K562 (cell line): Measurements from ENCODE around the gene TMEM163. TPM values are rescaled to one million over a fixed set of nuclear protein-coding genes. Genes with fewer than 3 reads are reported as not detected.

ENCODE experiments used
- ATAC-seq: fragments of 200-7000 bp; cut with Tn5 transposase; 3 replicates; pipeline ENCODE4 v1.9.1; 2020; ENCODE audit warnings: moderate library complexity
- BruUV-seq: library from RNA; stranded (reverse); fragments of 400-500 nt; replicated peaks from 2 replicates; lab custom pipeline; 2021; lab: Mats Ljungman, UMichigan
- CTCF ChIA-PET: fragments of 300-600 bp; formaldehyde crosslinking; extraction: SDS; loops from one replicate; lab custom pipeline; 2021; ENCODE audit warnings: low intra/inter-chr PET ratio; lab: Yijun Ruan, JAX
- POLR2A ChIA-PET: fragments of 300-600, 350-650 bp; sonication (Branson Sonifier 250); formaldehyde crosslinking; extraction: SDS; loops from one replicate; lab custom pipeline; 2021; ENCODE audit warnings: antibody characterized with exemption, inconsistent platforms; lab: Yijun Ruan, JAX
- DNase-seq, 4 experiments: peaks; one replicate each; pipeline versions ENCODE4 v3.0.0 to v3.0.0-alpha.2; 2011 to 2018; ENCODE audit warnings: low spot score in 3 of 4, mixed read lengths in 3 of 4; ENCODE audit errors: extremely low read depth in 1 of 4
- FAIRE-seq: peaks from 2 replicates; lab custom pipeline; 2011; peaks lifted over from hg19 to GRCh38; lab: Jason Lieb, UNC
- H2AFZ ChIP-seq: 2 replicates; pipeline ENCODE4 v1.6.0; 2011; ENCODE audit warnings: low read depth, low read length, control low read depth, inconsistent platforms
- H3K27ac ChIP-seq: fragments of 200-600 bp; 3 replicates; pipeline ENCODE4 v1.8.0; 2011; ENCODE audit warnings: low read depth, mild to moderate bottlenecking, control low read depth, inconsistent platforms, low read length, moderate library complexity, mixed read lengths; ENCODE audit errors: extremely low read depth
- H3K27me3 ChIP-seq, 2 experiments: fragments of 300-600 bp in 1 of 2; 2 replicates in 1 of 2; 3 replicates in 1 of 2; pipeline versions ENCODE4 v1.6.0 to v1.8.0; 2011; ENCODE audit warnings: inconsistent platforms in 2 of 2, low read length in 2 of 2, mild to moderate bottlenecking in 1 of 2, mixed read lengths in 1 of 2, moderate library complexity in 1 of 2; ENCODE audit not compliant: control insufficient read depth in 2 of 2, insufficient read depth in 2 of 2
- H3K36me3 ChIP-seq: fragments of 300-600 bp; 3 replicates; pipeline ENCODE4 v1.8.0; 2011; ENCODE audit warnings: mild to moderate bottlenecking, low read length, inconsistent platforms; ENCODE audit not compliant: control insufficient read depth, insufficient read depth
- H3K4me1 ChIP-seq, 2 experiments: fragments of 200-600 bp in 1 of 2; replicated peaks in 1 of 2; 2 replicates in 1 of 2; 3 replicates in 1 of 2; pipeline versions ENCODE4 v1.5.1 to v1.8.0; 2011; ENCODE audit warnings: inconsistent platforms in 2 of 2, low read length in 2 of 2, mild to moderate bottlenecking in 1 of 2, mixed read lengths in 1 of 2, moderate library complexity in 1 of 2; ENCODE audit not compliant: control insufficient read depth in 2 of 2, insufficient read depth in 2 of 2
- H3K4me2 ChIP-seq: 2 replicates; pipeline ENCODE4 v1.6.1; 2011; ENCODE audit warnings: low read length, control low read depth, inconsistent platforms, mixed read lengths; ENCODE audit not compliant: insufficient read depth
- H3K4me3 ChIP-seq: fragments of 200-600 bp; sonication (generic), shearing (Covaris generic); 2 replicates; pipeline ENCODE4 v1.5.1; 2016; ENCODE audit warnings: control low read depth, inconsistent platforms
- H3K79me2 ChIP-seq: fragments of 200-600 bp; 3 replicates; pipeline ENCODE4 v1.8.0; 2011; ENCODE audit warnings: low read length, inconsistent platforms; ENCODE audit not compliant: control insufficient read depth, insufficient read depth
- H3K9ac ChIP-seq, 2 experiments: 2 replicates each; pipeline versions ENCODE4 v1.6.0 to v1.6.1; 2011; ENCODE audit warnings: low read depth in 2 of 2, low read length in 2 of 2, control low read depth in 1 of 2, inconsistent platforms in 1 of 2, mild to moderate bottlenecking in 1 of 2, mixed read lengths in 1 of 2; ENCODE audit not compliant: insufficient read depth in 1 of 2
- H3K9me1 ChIP-seq: one replicate; pipeline ENCODE4 v1.6.0; 2011; ENCODE audit warnings: inconsistent platforms, mild to moderate bottlenecking, low read length, moderate library complexity; ENCODE audit not compliant: control insufficient read depth, insufficient read depth
- H3K9me3 ChIP-seq: replicated peaks from 2 replicates; pipeline ENCODE4 v1.5.1; 2011; ENCODE audit warnings: low read depth, low read length, inconsistent platforms; ENCODE audit not compliant: control insufficient read depth, insufficient read depth
- H4K20me1 ChIP-seq: replicated peaks from 2 replicates; pipeline ENCODE4 v1.6.1; 2011; ENCODE audit warnings: low read length, inconsistent platforms, mixed read lengths; ENCODE audit not compliant: control insufficient read depth, insufficient read depth
- FUS ChIP-seq: fragments of 200-400 bp; formaldehyde crosslinking; optimal IDR thresholded peaks from 2 replicates; pipeline ENCODE3; 2017; ENCODE audit warnings: low read depth, low read length
- GTF2E2 ChIP-seq: fragments of 200-800 bp; sonication (Bioruptor generic); IDR thresholded peaks from 2 replicates; pipeline ENCODE4 v1.6.1; 2016; ENCODE audit warnings: missing genetic modification characterization, missing compliant biosample characterization
- HDGF ChIP-seq: fragments of 450-650 bp; IDR thresholded peaks from 2 replicates; pipeline ENCODE4 v1.6.1; 2016
- HNRNPL ChIP-seq: fragments of 200-400 bp; formaldehyde crosslinking; IDR thresholded peaks from 2 replicates; pipeline ENCODE4 v1.6.1; 2017; ENCODE audit warnings: low read depth, mild to moderate bottlenecking, low read length
- NUFIP1 ChIP-seq: fragments of 450-650 bp; IDR thresholded peaks from 2 replicates; pipeline ENCODE4 v1.6.1; 2018; ENCODE audit not compliant: partially characterized antibody
- SNRNP70 ChIP-seq: fragments of 200-400 bp; formaldehyde crosslinking; optimal IDR thresholded peaks from 2 replicates; pipeline ENCODE3; 2017; ENCODE audit warnings: low read depth, low read length
- TCF7 ChIP-seq: sonication (generic); IDR thresholded peaks from 2 replicates; pipeline ENCODE4 v1.6.1; 2016; ENCODE audit warnings: antibody characterized with exemption, borderline replicate concordance
- XRCC3 ChIP-seq: fragments of 450-650 bp; IDR thresholded peaks from 2 replicates; pipeline ENCODE4 v1.6.1; 2017; ENCODE audit warnings: mild to moderate bottlenecking, moderate library complexity
- ZNF12 ChIP-seq: sonication (generic); formaldehyde crosslinking; IDR thresholded peaks from 2 replicates; pipeline ENCODE4 v1.4.0; 2020; ENCODE audit warnings: mild to moderate bottlenecking, missing genetic modification reagents
- ZNF23 ChIP-seq: fragments of 250-450 bp; sonication (Bioruptor Pico); IDR thresholded peaks from 2 replicates; pipeline ENCODE4 v1.4.0; 2020; ENCODE audit warnings: mild to moderate bottlenecking
- ZNF324 ChIP-seq: fragments of 250-450 bp; sonication (Bioruptor Pico); IDR thresholded peaks from 2 replicates; pipeline ENCODE4 v1.4.0; 2020; ENCODE audit warnings: mild to moderate bottlenecking
- ZNF507 ChIP-seq: conservative IDR thresholded peaks from 2 replicates; pipeline ENCODE4 v1.6.1; 2017; ENCODE audit warnings: missing genetic modification characterization, missing compliant biosample characterization
- WGBS: fragments of 100-300 bp; shearing (Covaris generic); methylation state at CpG from one replicate; pipeline ENCODE4 v1.1.6; 2016; ENCODE audit warnings: low coverage, mixed read lengths; ENCODE audit not compliant: insufficient coverage; ENCODE audit errors: missing lambda C conversion rate; 5-methylcytosine and 5-hydroxymethylcytosine counted together
- in situ Hi-C: fragments of 300-500 bp; cut with MboI; formaldehyde crosslinking; loops from 4 replicates; pipeline ENCODE4 v1.15.0; 2018; ENCODE audit warnings: inconsistent platforms, mixed read lengths
- intact Hi-C: fragments of 100-400 bp; cut with micrococcal nuclease; formaldehyde crosslinking; loops from 2 replicates; pipeline ENCODE4 v1.14.2; 2022
- polyA plus RNA-seq, 8 experiments: library from polyadenylated mRNA; depleted of rRNA in 4 of 8; stranded (reverse) in 5 of 8; unstranded in 3 of 8; fragments of >200 nt; fragmentation: Nextera tagmentation in 2 of 8; fragmentation: Illumina TruSeq in 1 of 8; extraction: Ambion mirVana in 2 of 8; extraction: Trizol in 1 of 8; gene quantifications; 2 replicates each; pipeline versions ENCODE4 v1.2.1 to v1.2.3, GENCODE V29; 2011 to 2014; ENCODE audit warnings: inconsistent platforms in 1 of 8, missing spikeins in 1 of 8
- total RNA-seq, 7 experiments: library from RNA; depleted of rRNA in 6 of 7; stranded (reverse); fragments of >200 nt in 6 of 7; fragmentation: Illumina TruSeq in 2 of 7; extraction: Trizol in 2 of 7; gene quantifications; 2 replicates each; pipeline versions ENCODE4 v1.2.1 to v1.2.3, GENCODE V29; 2011 to 2021; ENCODE audit warnings: low replicate concordance in 1 of 7
- TF ChIP-seq, protein P1 (sequence below), 3 experiments: fragments of 200-800 bp in 1 of 3; fragments of 250-450 bp in 1 of 3; fragments of 450-650 bp in 1 of 3; sonication (Bioruptor Pico) in 1 of 3; sonication (Bioruptor generic) in 1 of 3; formaldehyde crosslinking in 1 of 3; IDR thresholded peaks; 2 replicates each; pipeline versions ENCODE4 v1.6.1 to v1.8.0; 2016 to 2022; ENCODE audit warnings: mild to moderate bottlenecking in 2 of 3, missing genetic modification characterization in 2 of 3, missing compliant biosample characterization in 1 of 3, moderate library complexity in 1 of 3
- TF ChIP-seq, protein P2 (sequence below): fragments of 450-650 bp; IDR thresholded peaks from 2 replicates; pipeline ENCODE4 v1.6.1; 2014; ENCODE audit warnings: low read depth, mild to moderate bottlenecking, moderate library complexity, borderline replicate concordance

TMEM163 gene
- total and polyA plus RNA-seq, 9 of the 15 experiments (the other 6 are each of a cell fraction or from before 2014, with no cell fraction given), result 0.04 to 0.68 (median 0.16) TPM; not detected in 3

DNA sequence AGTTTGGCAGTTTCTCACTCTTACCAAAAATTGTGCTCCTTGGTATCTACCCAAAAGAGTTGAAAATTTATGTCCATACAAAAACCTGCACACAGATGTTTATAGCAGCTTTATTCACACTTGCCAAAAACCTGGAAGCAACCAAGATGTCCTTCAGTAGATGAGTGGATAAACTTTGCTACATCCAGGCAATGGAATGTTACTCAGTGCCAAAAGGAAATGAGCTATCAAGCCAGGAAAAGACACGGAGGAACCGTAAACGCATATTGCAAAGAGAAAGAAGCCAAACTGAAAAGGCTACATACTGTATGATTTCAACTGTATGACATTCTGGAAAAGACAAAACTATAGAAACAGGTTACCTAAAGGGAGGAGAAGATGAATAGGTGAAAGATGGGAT is 36.1 kb downstream of the TMEM163 start:
- Histone ChIP-seq H4K20me1 (no peaks in the 10 kb centered on the region), H3K9me1 (no peaks in the 10 kb centered on the region), H3K9ac (no peak overlapping the region), H3K27ac (no peak overlapping the region), H3K4me2 (no peak overlapping the region), H3K36me3 (no peaks in the 10 kb centered on the region), H3K4me1 (peaks cover 0 to 11% of the 10 kb centered on the region in 2 experiments; a peak in 3 of 5 replicates), H3K27me3 (peaks cover 0 to 22% of the 10 kb centered on the region in 2 experiments; a peak in 3 of 5 replicates), H3K4me3 (no peak overlapping the region), H3K79me2 (no peaks in the 10 kb centered on the region), H3K9me3 (no peaks in the 10 kb centered on the region), H2AFZ (no peak overlapping the region)
- ChIA-PET CTCF (no interaction called here), POLR2A (interaction anchor here (0.6 kb wide), 1 partner anchor 321 kb away, joined by 4 read pairs; no protein-coding TSS in a partner anchor)
- intact Hi-C loops, result no loop called here
- DNase-seq (no peak), ATAC-seq (no peak), FAIRE-seq (no peak)
- BruUV-seq, result no TSS peak
- in situ Hi-C loops, result no loop called here
- TF ChIP-seq, protein P1, sequence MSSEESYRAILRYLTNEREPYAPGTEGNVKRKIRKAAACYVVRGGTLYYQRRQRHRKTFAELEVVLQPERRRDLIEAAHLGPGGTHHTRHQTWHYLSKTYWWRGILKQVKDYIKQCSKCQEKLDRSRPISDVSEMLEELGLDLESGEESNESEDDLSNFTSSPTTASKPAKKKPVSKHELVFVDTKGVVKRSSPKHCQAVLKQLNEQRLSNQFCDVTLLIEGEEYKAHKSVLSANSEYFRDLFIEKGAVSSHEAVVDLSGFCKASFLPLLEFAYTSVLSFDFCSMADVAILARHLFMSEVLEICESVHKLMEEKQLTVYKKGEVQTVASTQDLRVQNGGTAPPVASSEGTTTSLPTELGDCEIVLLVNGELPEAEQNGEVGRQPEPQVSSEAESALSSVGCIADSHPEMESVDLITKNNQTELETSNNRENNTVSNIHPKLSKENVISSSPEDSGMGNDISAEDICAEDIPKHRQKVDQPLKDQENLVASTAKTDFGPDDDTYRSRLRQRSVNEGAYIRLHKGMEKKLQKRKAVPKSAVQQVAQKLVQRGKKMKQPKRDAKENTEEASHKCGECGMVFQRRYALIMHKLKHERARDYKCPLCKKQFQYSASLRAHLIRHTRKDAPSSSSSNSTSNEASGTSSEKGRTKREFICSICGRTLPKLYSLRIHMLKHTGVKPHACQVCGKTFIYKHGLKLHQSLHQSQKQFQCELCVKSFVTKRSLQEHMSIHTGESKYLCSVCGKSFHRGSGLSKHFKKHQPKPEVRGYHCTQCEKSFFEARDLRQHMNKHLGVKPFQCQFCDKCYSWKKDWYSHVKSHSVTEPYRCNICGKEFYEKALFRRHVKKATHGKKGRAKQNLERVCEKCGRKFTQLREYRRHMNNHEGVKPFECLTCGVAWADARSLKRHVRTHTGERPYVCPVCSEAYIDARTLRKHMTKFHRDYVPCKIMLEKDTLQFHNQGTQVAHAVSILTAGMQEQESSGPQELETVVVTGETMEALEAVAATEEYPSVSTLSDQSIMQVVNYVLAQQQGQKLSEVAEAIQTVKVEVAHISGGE (CRISPR knock-in tag; IDR thresholded peaks at IDR 0.05), result no peak
- no peak for TF ChIP-seq TCF7
- TF ChIP-seq NUFIP1, result no peak
- no peak for TF ChIP-seq FUS
- TF ChIP-seq ZNF507, result no peak
- no peak for TF ChIP-seq XRCC3
- TF ChIP-seq HDGF, result no peak
- no peak for TF ChIP-seq ZNF23 (CRISPR knock-in tag)
- no peak for TF ChIP-seq SNRNP70
- no peak for TF ChIP-seq ZNF12 (CRISPR knock-in tag)
- TF ChIP-seq HNRNPL, result no peak
- no peak for TF ChIP-seq GTF2E2 (tag)
- no peak for TF ChIP-seq ZNF324 (CRISPR knock-in tag)
- TF ChIP-seq, protein P2, sequence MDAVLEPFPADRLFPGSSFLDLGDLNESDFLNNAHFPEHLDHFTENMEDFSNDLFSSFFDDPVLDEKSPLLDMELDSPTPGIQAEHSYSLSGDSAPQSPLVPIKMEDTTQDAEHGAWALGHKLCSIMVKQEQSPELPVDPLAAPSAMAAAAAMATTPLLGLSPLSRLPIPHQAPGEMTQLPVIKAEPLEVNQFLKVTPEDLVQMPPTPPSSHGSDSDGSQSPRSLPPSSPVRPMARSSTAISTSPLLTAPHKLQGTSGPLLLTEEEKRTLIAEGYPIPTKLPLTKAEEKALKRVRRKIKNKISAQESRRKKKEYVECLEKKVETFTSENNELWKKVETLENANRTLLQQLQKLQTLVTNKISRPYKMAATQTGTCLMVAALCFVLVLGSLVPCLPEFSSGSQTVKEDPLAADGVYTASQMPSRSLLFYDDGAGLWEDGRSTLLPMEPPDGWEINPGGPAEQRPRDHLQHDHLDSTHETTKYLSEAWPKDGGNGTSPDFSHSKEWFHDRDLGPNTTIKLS, result no peak
- WGBS, result 2% methylated on average over 3 of the region's 3 CpGs
